AG09319 (cell line): Measurements from ENCODE around the gene SCAI.

Source experiments
- DNase-seq: peaks from one replicate; pipeline ENCODE4 v3.0.0-alpha.2; 2010; ENCODE audit warnings: low read depth; ENCODE audit errors: extremely low read depth
- CTCF ChIP-seq: IDR thresholded peaks from 2 replicates; pipeline ENCODE4 v1.5.1; 2011; ENCODE audit warnings: low read depth, mild to moderate bottlenecking, inconsistent platforms, low read length, moderate library complexity

SCAI gene

GRCh38 chr9:124947727-124948391 is 195.5 kb downstream of the SCAI start:
- no peak for TF ChIP-seq CTCF
- no peak for DNase-seq

- TF ChIP-seq CTCF = no peak
- DNase-seq = no peak
Observed at GRCh38 chr9:124946167-124946566, 197.2 kb downstream of the SCAI start.

GRCh38 chr9:124941679-124942561 is 201.4 kb downstream of the SCAI start:
- peak; percentile 3 for TF ChIP-seq CTCF
- DNase-seq = peak; percentile 16

- TF ChIP-seq CTCF = no peak
Observed at GRCh38 chr9:124940894-124941678, 202.2 kb downstream of the SCAI start, which contains the start of gene GOLGA1. Gene GOLGA1, minus strand, starts transcription at chr9:124941083. Its CDS starts 2,372 bp downstream, at chr9:124938711.

GRCh38 chr9:124940521-124940893 is 202.8 kb downstream of the SCAI start:
- DNase-seq = no peak

More at GRCh38 chr9:124940894-124941678, 202.2 kb downstream of the SCAI start, which contains the start of gene GOLGA1:
- peak; percentile 87 for DNase-seq

GRCh38 chr9:124939944-124940343 is 203.4 kb downstream of the SCAI start:
- TF ChIP-seq CTCF = no peak
- DNase-seq = no peak

More at GRCh38 chr9:124940521-124940893, 202.8 kb downstream of the SCAI start:
- TF ChIP-seq CTCF = no peak
